ENCODE measurements around the gene GUCY1A1.

The GUCY1A1 gene

DNA sequence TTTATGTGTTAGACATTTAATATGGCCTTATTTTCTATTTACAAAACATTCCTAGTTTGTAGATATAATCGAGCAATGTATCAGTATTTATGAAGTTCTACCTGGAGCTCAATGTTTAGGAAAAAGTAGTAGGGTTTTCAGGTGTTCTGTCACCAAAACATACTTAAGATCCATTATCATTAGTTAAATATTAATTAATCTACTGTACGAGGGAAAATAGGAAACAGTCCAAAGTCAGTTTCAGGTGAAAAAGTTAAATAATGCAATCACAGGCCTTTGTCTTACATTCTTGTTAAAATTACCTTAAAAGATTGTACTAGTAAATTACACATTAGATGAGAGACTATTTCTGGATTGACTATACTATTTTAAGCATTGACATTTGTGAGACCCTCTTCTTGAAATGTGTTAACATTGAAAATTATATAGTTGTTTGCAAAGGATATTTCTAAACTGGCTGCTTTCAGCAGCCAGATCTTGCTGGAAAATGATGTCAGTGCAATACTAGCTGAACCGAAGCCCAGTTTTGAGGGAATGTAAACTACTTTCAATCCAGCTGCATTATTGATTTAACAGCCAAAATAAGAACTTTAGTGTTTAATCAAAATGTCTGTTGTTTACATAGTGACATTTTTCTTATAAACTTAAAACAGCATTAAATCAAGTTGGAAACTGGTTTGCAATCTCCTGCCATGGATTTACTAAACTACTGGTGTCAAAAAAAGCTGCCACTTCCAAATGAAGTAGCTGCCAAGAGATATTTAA is 111.5 kb downstream of the GUCY1A1 start:
- DNase-seq (ENCODE audit: low read depth in 2 of 2) = no peak

DNA sequence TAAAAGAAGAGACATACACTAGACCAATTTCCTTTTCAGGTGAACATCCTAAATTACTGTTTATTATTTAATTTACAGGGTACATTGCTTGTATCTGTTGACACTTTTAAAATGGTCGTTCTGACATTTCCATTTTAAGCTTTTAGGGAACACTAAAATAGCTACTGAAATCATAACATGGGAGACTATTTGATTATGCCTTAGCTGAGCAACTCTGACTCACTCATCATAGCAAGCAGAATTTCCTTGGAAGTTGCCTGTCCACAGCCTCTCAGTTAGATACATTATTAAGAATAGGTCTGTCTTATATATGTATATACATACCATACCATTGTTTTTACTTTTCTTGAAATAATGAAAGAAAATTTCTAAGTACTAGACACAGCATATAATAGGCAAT is 114.1 kb downstream of the GUCY1A1 start:
- no peak for DNase-seq (ENCODE audit: low read depth in 2 of 2)

GRCh38 chr4:155781249-155781831 is 114.7 kb downstream of the GUCY1A1 start:
- no peak for DNase-seq (ENCODE audit: low read depth in 2 of 2)

Measured in activated CD8-positive, alpha-beta memory T cell treated with anti-CD3 and anti-CD28 coated beads for 4 hours (primary cell).